ES-I3 (cell line): ENCODE measurements around the gene WDR19.

Experiments
- H3K36me3 ChIP-seq: 2 replicates; pipeline ENCODE4 v1.6.1; 2013; ENCODE audit warnings: mild to moderate bottlenecking, low read length, control low read depth, moderate library complexity; ENCODE audit not compliant: insufficient read depth
- H3K4me1 ChIP-seq: 2 replicates; pipeline ENCODE4 v1.6.1; 2013; ENCODE audit warnings: mild to moderate bottlenecking, control low read depth, low read length; ENCODE audit not compliant: insufficient read depth
- H3K9ac ChIP-seq: 2 replicates; pipeline ENCODE4 v1.6.1; 2013; ENCODE audit warnings: low read depth, mild to moderate bottlenecking, low read length, moderate library complexity
- H3K9me3 ChIP-seq: 2 replicates; pipeline ENCODE4 v1.6.1; 2013; ENCODE audit warnings: mild to moderate bottlenecking, low read length, moderate library complexity; ENCODE audit not compliant: control insufficient read depth, insufficient read depth

Gene WDR19

DNA sequence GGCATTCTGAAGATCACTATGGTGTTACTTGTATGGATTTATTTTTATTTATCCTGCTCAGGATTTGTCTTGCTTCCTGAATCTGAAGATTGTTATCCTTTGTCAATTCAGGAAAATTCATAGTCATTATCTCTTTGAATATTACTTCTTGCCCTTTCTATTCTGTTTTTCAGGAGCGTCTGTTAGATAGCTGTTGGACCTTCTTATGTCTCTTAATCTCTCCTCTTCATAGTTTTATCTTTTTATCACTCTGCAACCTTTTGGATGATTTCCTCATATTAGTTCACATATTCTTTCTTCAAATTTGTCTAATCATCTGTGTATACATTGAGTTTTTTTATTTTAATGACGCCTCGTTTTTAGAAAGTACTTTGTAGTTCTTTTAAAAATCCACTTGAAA, 19.6 kb downstream of the WDR19 start:
- Histone ChIP-seq H3K9me3 (no peaks in the 10 kb centered on the region), H3K36me3 (no peaks in the 10 kb centered on the region), H3K4me1 (no peaks in the 10 kb centered on the region)

GRCh38 chr4:39204543-39204942, 22.2 kb downstream of the WDR19 start:
- Histone ChIP-seq H3K9me3 (no peaks in the 10 kb centered on the region), H3K9ac (no peak overlapping the region), H3K4me1 (no peaks in the 10 kb centered on the region), H3K36me3 (no peaks in the 10 kb centered on the region)

More for the DNA sequence above, 19.6 kb downstream of the WDR19 start:
- H3K9ac ChIP-seq = no peak overlapping the region

DNA sequence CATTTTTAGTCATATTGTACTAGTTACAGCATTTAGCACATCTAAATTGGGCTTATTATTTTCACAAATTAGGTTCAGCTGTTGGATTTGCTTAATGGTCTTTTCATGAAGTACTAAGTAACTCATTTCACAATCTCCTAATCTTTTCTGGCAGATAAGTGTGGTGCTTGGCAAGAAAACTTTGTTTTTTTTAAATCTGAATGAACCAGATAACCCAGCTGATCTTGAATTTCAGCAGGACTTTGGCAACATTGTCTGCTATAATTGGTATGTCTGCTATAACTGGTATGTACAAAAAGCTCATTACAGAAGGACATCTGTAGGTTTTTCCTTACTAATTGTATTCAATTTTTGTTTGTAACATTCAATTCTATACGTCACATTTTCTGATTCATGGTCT, 22.7 kb downstream of the WDR19 start:
- Histone ChIP-seq H3K36me3 (no peaks in the 10 kb centered on the region), H3K4me1 (no peaks in the 10 kb centered on the region), H3K9ac (no peak overlapping the region), H3K9me3 (no peaks in the 10 kb centered on the region)

DNA sequence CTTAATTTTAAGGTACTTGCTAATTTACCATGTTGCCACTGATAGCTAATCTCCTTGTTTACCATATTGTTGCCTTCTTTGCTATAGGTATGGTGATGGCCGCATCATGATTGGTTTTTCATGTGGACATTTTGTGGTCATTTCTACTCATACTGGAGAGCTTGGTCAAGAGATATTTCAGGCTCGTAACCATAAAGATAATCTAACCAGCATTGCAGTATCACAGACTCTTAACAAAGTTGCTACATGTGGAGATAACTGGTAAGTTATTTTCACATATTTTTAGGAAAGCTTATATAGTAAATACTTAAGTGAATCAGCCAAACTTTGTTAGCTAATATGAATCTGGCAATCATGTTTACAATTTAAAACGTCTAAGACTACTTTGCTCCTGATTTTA, 23.1 kb downstream of the WDR19 start:
- H3K4me1 ChIP-seq = no peaks in the 10 kb centered on the region
- no peak overlapping the region for H3K9ac ChIP-seq
- H3K9me3 ChIP-seq = no peaks in the 10 kb centered on the region
- H3K36me3 ChIP-seq = no peaks in the 10 kb centered on the region

- Histone ChIP-seq H3K9ac (no peak overlapping the region), H3K36me3 (no peaks in the 10 kb centered on the region), H3K9me3 (no peaks in the 10 kb centered on the region), H3K4me1 (no peaks in the 10 kb centered on the region)
Measured at GRCh38 chr4:39227906-39228305, 45.6 kb downstream of the WDR19 start.

- H3K9me3 ChIP-seq = no peaks in the 10 kb centered on the region
- no peaks in the 10 kb centered on the region for H3K4me1 ChIP-seq
- no peaks in the 10 kb centered on the region for H3K36me3 ChIP-seq
- H3K9ac ChIP-seq = no peak overlapping the region
Measured at GRCh38 chr4:39228377-39228776, 46.0 kb downstream of the WDR19 start.

- Histone ChIP-seq H3K4me1 (no peaks in the 10 kb centered on the region), H3K9me3 (no peaks in the 10 kb centered on the region), H3K9ac (no peak overlapping the region), H3K36me3 (no peaks in the 10 kb centered on the region)
Measured at GRCh38 chr4:39230462-39230861, 48.1 kb downstream of the WDR19 start.

DNA sequence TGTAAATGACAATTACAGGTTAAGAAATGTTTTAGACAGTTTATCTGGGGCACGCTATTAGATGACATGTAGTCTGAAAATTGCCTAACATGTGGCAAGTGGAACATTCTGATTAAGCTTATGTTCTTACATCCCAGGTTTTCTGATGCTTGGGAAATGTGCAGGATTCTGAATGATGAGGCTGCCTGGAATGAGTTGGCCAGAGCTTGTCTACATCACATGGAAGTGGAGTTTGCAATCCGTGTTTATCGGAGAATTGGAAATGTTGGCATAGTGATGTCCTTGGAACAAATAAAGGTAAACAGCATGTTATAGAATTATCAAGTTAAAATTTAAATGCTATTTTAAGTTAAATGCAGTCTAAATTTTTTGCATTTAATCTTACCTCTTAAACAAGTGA, 49.3 kb downstream of the WDR19 start:
- Histone ChIP-seq H3K9ac (no peak overlapping the region), H3K4me1 (no peaks in the 10 kb centered on the region), H3K36me3 (no peaks in the 10 kb centered on the region), H3K9me3 (no peaks in the 10 kb centered on the region)

DNA sequence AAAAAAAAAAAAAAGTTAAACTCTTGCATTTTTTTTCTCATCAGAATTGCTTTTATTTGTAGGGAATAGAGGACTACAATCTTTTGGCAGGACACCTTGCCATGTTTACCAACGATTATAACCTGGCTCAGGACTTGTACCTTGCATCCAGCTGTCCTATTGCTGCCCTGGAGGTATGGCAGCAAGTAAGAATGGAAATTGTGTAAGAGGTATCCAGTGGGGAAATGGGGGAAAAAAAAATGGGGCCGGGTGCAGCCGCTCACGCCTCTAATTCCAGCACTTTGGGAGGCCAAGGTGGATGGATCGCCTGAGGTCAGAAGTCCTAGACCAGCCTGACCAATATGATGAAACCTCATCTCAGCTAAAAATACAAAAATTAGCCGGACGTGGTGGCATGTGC, 49.8 kb downstream of the WDR19 start:
- Histone ChIP-seq H3K36me3 (no peaks in the 10 kb centered on the region), H3K9me3 (no peaks in the 10 kb centered on the region), H3K4me1 (no peaks in the 10 kb centered on the region), H3K9ac (no peak overlapping the region)

- H3K36me3 ChIP-seq = no peaks in the 10 kb centered on the region
- H3K9me3 ChIP-seq = no peaks in the 10 kb centered on the region
- H3K4me1 ChIP-seq = no peaks in the 10 kb centered on the region
- no peak overlapping the region for H3K9ac ChIP-seq
Measured at GRCh38 chr4:39233114-39233513, 50.8 kb downstream of the WDR19 start.

- no peaks in the 10 kb centered on the region for H3K9me3 ChIP-seq
- H3K36me3 ChIP-seq = no peaks in the 10 kb centered on the region
- H3K4me1 ChIP-seq = no peaks in the 10 kb centered on the region
- no peak overlapping the region for H3K9ac ChIP-seq
Measured at GRCh38 chr4:39233783-39234182, 51.5 kb downstream of the WDR19 start.

DNA sequence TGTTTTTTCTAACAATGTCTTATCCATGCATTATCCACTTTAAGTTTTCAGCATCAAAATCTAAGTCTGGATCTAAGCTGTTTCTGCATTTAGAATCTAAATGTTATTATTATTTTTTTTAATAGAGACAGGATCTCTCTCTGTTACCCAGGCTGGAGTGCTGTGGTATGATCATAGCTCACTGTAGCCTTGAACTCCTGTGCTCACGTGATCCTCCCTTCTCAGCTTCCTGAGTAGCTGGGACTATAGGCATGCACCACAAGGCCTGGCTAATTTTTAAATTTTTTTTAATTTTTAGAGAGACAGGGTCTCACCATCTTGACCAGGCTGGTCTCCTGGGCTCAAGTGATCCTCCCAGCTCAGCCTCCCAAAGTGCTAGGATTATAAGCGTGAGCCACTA, 52.7 kb downstream of the WDR19 start:
- Histone ChIP-seq H3K9ac (no peak overlapping the region), H3K36me3 (no peaks in the 10 kb centered on the region)

GRCh38 chr4:39235696-39236095, 53.4 kb downstream of the WDR19 start:
- no peaks in the 10 kb centered on the region for H3K4me1 ChIP-seq
- H3K9me3 ChIP-seq = no peaks in the 10 kb centered on the region
- H3K9ac ChIP-seq = no peak overlapping the region
- no peaks in the 10 kb centered on the region for H3K36me3 ChIP-seq

More for the DNA sequence above, 52.7 kb downstream of the WDR19 start:
- Histone ChIP-seq H3K4me1 (no peaks in the 10 kb centered on the region), H3K9me3 (no peaks in the 10 kb centered on the region)

- Histone ChIP-seq H3K9ac (no peak overlapping the region), H3K4me1 (no peaks in the 10 kb centered on the region), H3K36me3 (no peaks in the 10 kb centered on the region), H3K9me3 (no peaks in the 10 kb centered on the region)
Measured at GRCh38 chr4:39237179-39237578, 54.9 kb downstream of the WDR19 start.

DNA sequence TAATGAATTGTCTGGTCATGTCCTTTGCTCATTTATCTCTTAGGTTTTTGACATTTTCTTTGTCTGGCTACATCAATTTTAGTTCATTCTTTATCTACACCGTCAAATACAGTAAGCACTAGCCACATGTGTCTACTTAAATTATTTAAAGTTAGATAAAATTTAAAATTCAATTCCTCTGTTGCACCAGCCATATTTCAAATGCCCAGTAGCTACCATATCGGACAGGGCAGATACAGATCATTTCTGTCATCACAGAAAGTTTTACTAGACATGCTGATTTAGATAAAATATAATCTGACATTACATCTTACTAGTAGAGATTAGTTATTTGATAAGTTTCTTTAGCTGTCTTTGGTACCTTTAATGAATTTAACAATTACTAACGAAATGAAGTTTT, 61.1 kb downstream of the WDR19 start:
- no peaks in the 10 kb centered on the region for H3K4me1 ChIP-seq
- H3K9me3 ChIP-seq = no peaks in the 10 kb centered on the region
- H3K9ac ChIP-seq = no peak overlapping the region
- H3K36me3 ChIP-seq = no peaks in the 10 kb centered on the region

- Histone ChIP-seq H3K36me3 (no peaks in the 10 kb centered on the region; the same call in 1 of the 2 replicates), H3K9me3 (no peaks in the 10 kb centered on the region), H3K9ac (no peak overlapping the region), H3K4me1 (peaks cover 6% of the 10 kb centered on the region; the same call in 1 of the 2 replicates)
Measured at GRCh38 chr4:39255266-39255665, 72.9 kb downstream of the WDR19 start.
